ENCODE results near the gene CDC34. TPM values are rescaled to one million over a fixed set of nuclear protein-coding genes. Genes with fewer than 3 reads are reported as not detected.

Gene CDC34
- total RNA-seq, 1 experiment from 2014 or later, result 151 TPM

- DNase-seq (ENCODE audit: low spot score), result no peak
Observed at GRCh38 chr19:519449-519865, 12.1 kb upstream of the CDC34 start.

- DNase-seq (ENCODE audit: low spot score), result no peak
Observed at GRCh38 chr19:522726-523125, 8.8 kb upstream of the CDC34 start.

- no peak for DNase-seq (ENCODE audit: low spot score)
Observed at GRCh38 chr19:524062-524674, 7.4 kb upstream of the CDC34 start.

GRCh38 chr19:525029-525428 lies 6.5 kb upstream of the CDC34 start:
- no peak for DNase-seq (ENCODE audit: low spot score)

GRCh38 chr19:525857-526419 lies 5.6 kb upstream of the CDC34 start:
- DNase-seq (ENCODE audit: low spot score), result no peak

- no peak for DNase-seq (ENCODE audit: low spot score)
Observed at GRCh38 chr19:530134-531008, 1.2 kb upstream of the CDC34 start.

GRCh38 chr19:531009-531752 lies 379 bp upstream of the CDC34 start:
- peak; percentile 65 for DNase-seq (ENCODE audit: low spot score)

- DNase-seq (ENCODE audit: low spot score), result peak; percentile 77
Observed at GRCh38 chr19:532561-533363, 1.2 kb downstream of the CDC34 start.

- no peak for DNase-seq (ENCODE audit: low spot score)
Observed at GRCh38 chr19:533364-534058, 2.0 kb downstream of the CDC34 start.

- DNase-seq (ENCODE audit: low spot score), result no peak
Observed at GRCh38 chr19:534088-534487, 2.5 kb downstream of the CDC34 start.

GRCh38 chr19:535017-535835 lies 3.7 kb downstream of the CDC34 start:
- DNase-seq (ENCODE audit: low spot score), result no peak

- no peak for DNase-seq (ENCODE audit: low spot score)
Observed at GRCh38 chr19:536031-536880, 4.7 kb downstream of the CDC34 start.

GRCh38 chr19:536881-537404 lies 5.4 kb downstream of the CDC34 start:
- DNase-seq (ENCODE audit: low spot score), result no peak

GRCh38 chr19:538641-539428 lies 7.3 kb downstream of the CDC34 start:
- DNase-seq (ENCODE audit: low spot score), result no peak

- DNase-seq (ENCODE audit: low spot score), result no peak
Observed at GRCh38 chr19:539429-540030, 8.0 kb downstream of the CDC34 start.

GRCh38 chr19:540867-541637 lies 9.5 kb downstream of the CDC34 start:
- no peak for DNase-seq (ENCODE audit: low spot score)

Data from HT-29 (cell line).